DND-41 (cell line): Measurements from ENCODE around the gene MALT1.

Source experiments
- ATAC-seq: fragments of 200-7000 bp; cut with Tn5 transposase; 3 replicates; pipeline ENCODE4 v1.9.1; 2021; ENCODE audit warnings: low read depth; ENCODE audit not compliant: insufficient read depth
- DNase-seq: peaks from one replicate; pipeline ENCODE4 v3.0.0-alpha.2; 2020
- H2AFZ ChIP-seq: 2 replicates; pipeline ENCODE4 v1.6.0; 2012; ENCODE audit warnings: low read depth, low read length
- H3K27ac ChIP-seq: 2 replicates; pipeline ENCODE4 v1.5.1; 2012; ENCODE audit warnings: low read length, inconsistent platforms
- H3K27me3 ChIP-seq: fragments of 200-600 bp; sonication (generic); 2 replicates; pipeline ENCODE4 v1.6.0; 2012; ENCODE audit warnings: low read length, mild to moderate bottlenecking, inconsistent platforms; ENCODE audit not compliant: insufficient read depth, poor library complexity
- H3K36me3 ChIP-seq: 2 replicates; pipeline ENCODE4 v1.5.1; 2012; ENCODE audit warnings: low read length, inconsistent platforms; ENCODE audit not compliant: insufficient read depth
- H3K4me1 ChIP-seq: 2 replicates; pipeline ENCODE4 v1.5.1; 2012; ENCODE audit warnings: mild to moderate bottlenecking, low read length; ENCODE audit not compliant: insufficient read depth
- H3K4me2 ChIP-seq: 2 replicates; pipeline ENCODE4 v1.6.0; 2012; ENCODE audit warnings: mild to moderate bottlenecking, moderate library complexity, low read length, inconsistent platforms; ENCODE audit not compliant: insufficient read depth
- H3K4me3 ChIP-seq, 2 experiments: fragments of 200-600 bp in 1 of 2; shearing (Covaris generic) in 1 of 2; 2 replicates each; pipeline ENCODE4 v1.5.1; 2012 to 2016; ENCODE audit warnings: inconsistent platforms in 2 of 2, low read length in 2 of 2, mild to moderate bottlenecking in 2 of 2, low read depth in 1 of 2, moderate library complexity in 1 of 2
- H3K79me2 ChIP-seq: 2 replicates; pipeline ENCODE4 v1.6.0; 2012; ENCODE audit warnings: low read length, inconsistent platforms; ENCODE audit not compliant: insufficient read depth
- H3K9ac ChIP-seq: 2 replicates; pipeline ENCODE4 v1.6.0; 2012; ENCODE audit warnings: low read depth, mild to moderate bottlenecking, inconsistent platforms, low read length, moderate library complexity
- H3K9me3 ChIP-seq: 2 replicates; pipeline ENCODE4 v1.5.1; 2012; ENCODE audit warnings: low read length, moderate library complexity, mild to moderate bottlenecking, inconsistent platforms; ENCODE audit not compliant: insufficient read depth, severe bottlenecking
- H4K20me1 ChIP-seq: 2 replicates; pipeline ENCODE4 v1.6.0; 2012; ENCODE audit warnings: low read length; ENCODE audit not compliant: insufficient read depth
- EZH2 ChIP-seq: IDR thresholded peaks from 3 replicates; pipeline ENCODE4 v1.6.1; 2012; ENCODE audit warnings: borderline replicate concordance, low read depth, mild to moderate bottlenecking, moderate library complexity, low read length, inconsistent platforms; ENCODE audit not compliant: severe bottlenecking
- TF ChIP-seq, protein P1 (sequence below): IDR thresholded peaks from 2 replicates; pipeline ENCODE4 v1.5.1; 2012; ENCODE audit warnings: borderline replicate concordance, low read length, moderate library complexity, mild to moderate bottlenecking; ENCODE audit not compliant: poor library complexity, severe bottlenecking; ENCODE audit errors: extremely low read depth

The MALT1 gene

DNA sequence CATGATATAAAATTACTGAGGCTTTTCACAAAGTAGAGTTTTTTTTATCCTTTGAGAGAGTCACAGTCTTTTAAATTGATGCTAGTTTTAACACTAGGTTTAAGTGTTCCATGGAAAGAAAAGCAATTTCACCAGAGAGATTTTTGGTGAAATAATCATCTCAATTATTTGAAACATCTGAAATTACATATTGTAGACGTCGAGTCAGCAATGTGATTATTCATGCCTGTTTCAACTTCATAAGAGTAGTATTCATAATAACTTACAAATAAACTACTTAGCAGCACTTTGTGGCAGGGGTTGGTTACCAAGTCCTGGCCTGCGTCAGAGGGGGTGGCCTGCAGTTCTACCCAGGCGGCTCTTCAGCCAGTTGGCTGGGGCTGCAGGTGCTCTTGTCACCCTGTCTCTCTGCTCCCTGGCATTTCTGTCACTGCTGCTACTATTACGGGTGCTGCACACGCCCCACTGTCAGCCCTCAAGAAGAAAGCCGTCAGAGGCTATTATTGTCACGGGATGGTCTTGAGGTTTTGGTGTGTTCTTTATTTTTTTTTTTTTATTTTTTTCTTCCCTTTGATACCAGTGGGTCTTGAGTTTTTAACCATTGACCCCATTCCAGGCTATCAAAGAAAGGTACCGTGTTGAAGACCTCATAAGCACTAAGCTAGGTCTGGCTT, 50.4 kb downstream of the MALT1 start:
- no peak; the same call in 2 of the 3 replicates for ATAC-seq
- TF ChIP-seq, protein P1, sequence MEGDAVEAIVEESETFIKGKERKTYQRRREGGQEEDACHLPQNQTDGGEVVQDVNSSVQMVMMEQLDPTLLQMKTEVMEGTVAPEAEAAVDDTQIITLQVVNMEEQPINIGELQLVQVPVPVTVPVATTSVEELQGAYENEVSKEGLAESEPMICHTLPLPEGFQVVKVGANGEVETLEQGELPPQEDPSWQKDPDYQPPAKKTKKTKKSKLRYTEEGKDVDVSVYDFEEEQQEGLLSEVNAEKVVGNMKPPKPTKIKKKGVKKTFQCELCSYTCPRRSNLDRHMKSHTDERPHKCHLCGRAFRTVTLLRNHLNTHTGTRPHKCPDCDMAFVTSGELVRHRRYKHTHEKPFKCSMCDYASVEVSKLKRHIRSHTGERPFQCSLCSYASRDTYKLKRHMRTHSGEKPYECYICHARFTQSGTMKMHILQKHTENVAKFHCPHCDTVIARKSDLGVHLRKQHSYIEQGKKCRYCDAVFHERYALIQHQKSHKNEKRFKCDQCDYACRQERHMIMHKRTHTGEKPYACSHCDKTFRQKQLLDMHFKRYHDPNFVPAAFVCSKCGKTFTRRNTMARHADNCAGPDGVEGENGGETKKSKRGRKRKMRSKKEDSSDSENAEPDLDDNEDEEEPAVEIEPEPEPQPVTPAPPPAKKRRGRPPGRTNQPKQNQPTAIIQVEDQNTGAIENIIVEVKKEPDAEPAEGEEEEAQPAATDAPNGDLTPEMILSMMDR: no peak
- TF ChIP-seq EZH2: no peak
- DNase-seq: no peak
- Histone ChIP-seq H3K9me3 (no peaks in the 10 kb centered on the region), H3K4me1 (no peaks in the 10 kb centered on the region), H3K4me2 (no peak overlapping the region), H3K36me3 (peaks cover 9% of the 10 kb centered on the region; the same call in 1 of the 2 replicates), H3K4me3 (no peak overlapping the region), H3K79me2 (no peaks in the 10 kb centered on the region), H2AFZ (no peak overlapping the region), H3K9ac (no peak overlapping the region), H4K20me1 (no peaks in the 10 kb centered on the region), H3K27me3 (no peaks in the 10 kb centered on the region), H3K27ac (no peak overlapping the region)

DNA sequence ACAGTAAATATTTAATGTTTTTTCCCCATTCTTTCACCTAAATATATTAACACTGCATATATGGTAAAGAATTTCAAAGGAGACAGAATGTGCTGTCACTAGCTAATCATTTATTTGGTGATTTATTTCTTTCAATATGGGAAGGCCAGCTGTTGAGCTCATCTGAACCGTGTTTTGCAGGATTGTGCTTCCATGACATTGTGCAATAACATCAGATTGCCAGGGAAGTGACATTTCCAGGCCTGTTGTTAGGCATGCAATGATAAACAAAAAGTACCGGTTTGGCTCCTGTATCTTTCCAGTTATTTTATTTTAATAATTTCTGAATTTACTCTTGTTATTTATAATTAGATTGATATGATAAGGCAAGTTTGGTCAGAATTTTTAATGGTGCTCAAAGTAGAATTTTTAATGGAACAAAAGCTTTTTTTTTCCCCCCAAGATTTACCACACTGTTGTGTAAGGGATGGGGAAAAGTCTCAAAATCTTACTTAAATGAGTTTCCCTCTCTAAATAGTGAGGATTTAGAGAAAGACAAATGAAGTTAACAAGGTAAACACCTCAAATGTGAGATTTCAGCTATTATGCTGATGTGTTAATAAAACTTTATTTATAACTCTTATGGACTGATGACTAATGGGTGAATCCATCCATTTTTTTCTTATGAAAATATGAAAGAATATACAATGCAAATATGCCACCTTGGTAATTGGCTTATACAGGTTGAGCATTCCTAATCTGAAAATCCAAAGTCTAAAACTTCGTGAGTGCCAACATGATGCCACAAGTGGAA, 52.7 kb downstream of the MALT1 start:
- Histone ChIP-seq H3K36me3 (peaks cover 12% of the 10 kb centered on the region; the same call in 1 of the 2 replicates), H2AFZ (no peak overlapping the region), H4K20me1 (no peaks in the 10 kb centered on the region), H3K9ac (no peak overlapping the region), H3K79me2 (no peaks in the 10 kb centered on the region), H3K27me3 (no peaks in the 10 kb centered on the region), H3K4me2 (no peak overlapping the region), H3K9me3 (no peaks in the 10 kb centered on the region), H3K4me1 (no peaks in the 10 kb centered on the region), H3K4me3 (no peak overlapping the region), H3K27ac (no peak overlapping the region)
- no peak for TF ChIP-seq EZH2
- TF ChIP-seq, protein P1: no peak
- no peak for ATAC-seq
- DNase-seq: no peak

DNA sequence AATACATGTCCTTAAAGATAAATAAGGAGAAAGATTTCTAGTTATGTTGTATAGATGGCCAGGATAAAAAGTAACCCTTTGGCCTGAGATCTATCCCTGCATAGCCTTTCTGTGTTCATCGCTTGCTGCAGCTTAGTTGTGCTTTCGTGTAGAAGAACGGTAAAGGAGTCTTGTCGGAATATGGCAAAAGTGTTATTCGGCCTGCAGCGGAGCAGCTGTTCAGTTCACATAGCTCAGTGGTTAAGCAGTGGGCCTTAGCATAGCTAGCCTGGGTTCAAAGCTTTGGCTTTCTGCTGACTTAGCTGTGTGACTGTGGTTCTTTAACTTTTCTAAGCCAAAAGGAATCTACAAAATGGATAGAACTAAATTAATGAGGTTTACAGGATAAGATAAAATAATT, 55.4 kb downstream of the MALT1 start:
- Histone ChIP-seq H3K4me2 (no peak overlapping the region), H3K27ac (no peak overlapping the region), H3K9me3 (no peaks in the 10 kb centered on the region), H3K4me1 (no peaks in the 10 kb centered on the region), H3K36me3 (peaks cover 12% of the 10 kb centered on the region; the same call in 1 of the 2 replicates), H2AFZ (no peak overlapping the region), H4K20me1 (no peaks in the 10 kb centered on the region), H3K27me3 (no peaks in the 10 kb centered on the region), H3K79me2 (no peaks in the 10 kb centered on the region), H3K9ac (no peak overlapping the region), H3K4me3 (no peak overlapping the region)
- TF ChIP-seq EZH2: no peak
- TF ChIP-seq, protein P1: no peak
- ATAC-seq: no peak
- no peak for DNase-seq
